Left colon (tissue), 2 donors: Measurements from ENCODE around the gene DMAC2. TPM values are rescaled to one million over a fixed set of nuclear protein-coding genes. Genes with fewer than 3 reads are reported as not detected.

Source experiments
- ATAC-seq: fragments of 200-7000 bp; cut with Tn5 transposase; one replicate; pipeline ENCODE4 v1.9.1; 2020; ENCODE audit warnings: mild to moderate bottlenecking, moderate library complexity
- DNase-seq, 2 donors: peaks; one replicate each; pipeline ENCODE4 v3.0.0-alpha.2; 2020
- intact Hi-C, 2 donors: fragments of 100-400 bp; cut with DNase I in 1 of 2; cut with micrococcal nuclease in 1 of 2; formaldehyde crosslinking; loops; one replicate each; pipeline versions ENCODE4 v1.11.2 to v1.14.0; 2022; cut with DNase I, micrococcal nuclease
- total RNA-seq, 2 donors: library from RNA; stranded (reverse); fragmentation: NEBNext Ultra II Directional; extraction: Animal tissue kit (Norgen Biotek cat#: 25700); gene quantifications; one replicate each; pipeline ENCODE4 v1.2.1, GENCODE V29; 2021
- donor health status: DM: no; HTN: no; CAD: no.
- donor health status: DM: yes; HTN: yes; CAD: no.

Gene DMAC2
- total RNA-seq, 2 donors from 2014 or later, result 43.6 to 48.9 TPM

DNA sequence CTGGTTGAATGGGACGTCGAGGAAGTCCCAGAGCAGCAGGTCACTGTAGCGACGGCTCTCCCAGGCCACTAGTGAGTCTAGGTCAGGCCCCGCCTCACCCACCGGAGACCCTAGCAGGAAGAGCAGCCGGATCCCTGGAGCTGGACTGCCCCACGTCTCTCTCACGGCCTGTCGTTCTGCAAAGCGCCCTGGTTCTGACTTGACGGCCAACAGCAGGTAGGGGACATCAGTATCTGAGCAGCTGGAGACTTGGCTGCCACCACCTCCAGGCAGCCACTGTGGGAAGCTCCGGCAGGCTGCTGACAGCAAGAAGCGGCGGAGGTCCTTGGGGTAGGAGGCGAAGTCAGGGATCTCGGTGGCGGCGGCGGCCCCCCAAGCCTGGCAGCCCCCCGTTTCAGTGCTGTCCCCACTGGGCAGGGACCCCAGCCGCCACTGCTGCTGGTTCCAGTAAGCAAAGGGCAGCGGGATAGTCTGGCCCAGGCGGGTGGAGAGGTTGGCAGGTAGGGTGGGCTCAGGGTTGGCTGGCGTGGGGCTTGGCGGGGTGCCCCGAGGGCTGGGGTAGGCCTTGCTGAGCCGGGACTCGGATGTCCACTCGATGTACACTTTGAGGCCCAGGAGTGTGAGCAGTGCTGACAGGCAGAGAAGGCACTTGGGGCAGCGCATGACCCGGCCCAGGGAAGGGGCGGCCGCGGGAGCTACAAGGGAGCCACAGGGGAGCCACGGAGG, 13.4 kb downstream of the DMAC2 start:
- intact Hi-C loops, result no loop called here
- DNase-seq, result peak in 1 of 2 donors; percentile 44
- ATAC-seq, result peak; percentile 19

DNA sequence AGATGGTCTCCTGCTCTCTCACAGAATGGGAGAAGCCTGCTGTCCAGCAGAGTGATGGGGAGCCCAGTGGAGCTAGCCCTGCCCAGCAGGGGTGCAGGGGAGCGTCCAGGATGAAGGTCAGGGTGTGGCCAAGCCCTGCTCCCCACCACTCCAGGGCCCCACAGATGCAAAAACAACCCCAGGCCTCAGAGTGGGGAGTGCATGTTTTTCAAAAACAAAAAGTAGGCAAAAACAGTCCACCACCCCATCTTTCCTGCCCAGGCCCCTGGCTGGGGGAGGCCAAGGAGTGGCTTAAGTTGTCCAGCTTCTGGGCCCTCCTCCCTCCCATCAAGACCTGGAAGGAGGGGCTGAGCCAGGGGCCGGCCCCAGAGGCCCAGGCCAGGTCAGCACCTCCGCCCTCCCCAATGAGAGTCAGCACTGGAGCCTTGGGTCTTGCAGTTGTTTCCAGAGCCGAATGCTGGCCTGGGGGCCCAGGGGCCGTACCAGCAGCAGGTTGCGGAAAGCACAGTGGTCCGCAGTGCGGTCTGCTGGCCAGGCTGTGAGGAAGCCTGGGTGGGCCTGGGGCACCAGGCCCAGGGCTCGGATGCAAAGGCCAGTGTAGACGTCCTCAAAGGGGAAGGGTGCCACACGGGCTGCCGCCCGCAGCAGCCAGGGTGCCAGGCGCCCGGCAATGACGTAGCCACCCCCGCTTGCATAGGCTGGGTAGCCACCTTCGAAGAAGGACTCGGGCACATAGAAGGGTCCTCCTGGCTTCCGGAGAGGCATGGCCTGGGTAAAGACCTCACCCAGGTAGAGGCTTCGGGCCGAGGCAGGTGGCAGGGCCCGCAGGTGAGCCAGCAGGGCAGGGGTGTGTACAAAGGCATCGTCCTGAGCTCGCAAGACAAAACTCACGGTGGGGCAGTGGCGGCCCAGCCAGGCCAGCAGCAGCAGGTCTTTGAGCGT, 14.3 kb downstream of the DMAC2 start:
- intact Hi-C loops, result no loop called here
- ATAC-seq (peak; percentile 1), DNase-seq (peak in 1 of 2 donors; percentile 49)

DNA sequence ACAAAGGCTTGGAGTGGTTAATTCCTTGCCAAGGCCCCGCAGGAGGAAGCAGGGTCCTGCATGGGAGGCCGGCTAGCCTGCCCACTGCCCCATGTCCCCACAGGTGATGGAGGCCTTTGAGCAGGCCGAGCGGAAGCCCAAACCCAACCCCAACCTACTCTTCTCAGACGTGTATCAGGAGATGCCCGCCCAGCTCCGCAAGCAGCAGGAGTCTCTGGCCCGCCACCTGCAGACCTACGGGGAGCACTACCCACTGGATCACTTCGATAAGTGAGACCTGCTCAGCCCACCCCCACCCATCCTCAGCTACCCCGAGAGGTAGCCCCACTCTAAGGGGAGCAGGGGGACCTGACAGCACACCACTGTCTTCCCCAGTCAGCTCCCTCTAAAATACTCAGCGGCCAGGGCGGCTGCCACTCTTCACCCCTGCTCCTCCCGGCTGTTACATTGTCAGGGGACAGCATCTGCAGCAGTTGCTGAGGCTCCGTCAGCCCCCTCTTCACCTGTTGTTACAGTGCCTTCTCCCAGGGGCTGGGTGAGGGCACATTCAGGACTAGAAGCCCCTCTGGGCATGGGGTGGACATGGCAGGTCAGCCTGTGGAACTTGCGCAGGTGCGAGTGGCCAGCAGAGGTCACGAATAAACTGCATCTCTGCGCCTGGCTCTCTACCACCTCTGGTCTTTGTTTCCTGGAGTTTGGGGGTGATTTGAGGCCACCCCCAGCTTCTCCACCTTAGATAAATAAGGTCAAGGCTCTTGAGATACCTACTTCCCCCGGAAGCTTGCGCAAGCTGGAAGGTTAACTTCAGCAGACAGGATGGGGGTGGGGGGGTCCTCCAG, 15.2 kb downstream of the DMAC2 start:
- intact Hi-C loops, result no loop called here
- no peak for ATAC-seq
- DNase-seq, result peak in 1 of 2 donors; percentile 49

DNA sequence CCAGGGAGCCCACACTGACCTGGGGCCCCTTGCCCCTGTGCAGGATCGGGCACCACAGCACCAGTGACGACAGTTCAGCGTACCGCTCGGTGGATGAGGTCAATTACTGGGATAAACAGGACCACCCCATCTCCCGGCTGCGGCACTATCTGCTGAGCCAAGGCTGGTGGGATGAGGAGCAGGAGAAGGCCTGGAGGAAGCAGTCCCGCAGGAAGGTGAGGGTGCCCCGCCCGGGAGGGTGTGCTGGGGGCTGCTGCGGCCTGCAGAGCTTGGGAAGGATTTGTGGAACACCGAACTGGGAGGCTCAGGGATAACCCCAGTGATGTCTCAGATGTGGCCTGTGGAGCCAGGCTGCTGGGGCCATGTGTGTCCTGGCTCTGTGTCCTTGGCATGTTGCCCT, 16.8 kb downstream of the DMAC2 start:
- no peak for DNase-seq
- no peak for ATAC-seq
- intact Hi-C loops, result no loop called here

DNA sequence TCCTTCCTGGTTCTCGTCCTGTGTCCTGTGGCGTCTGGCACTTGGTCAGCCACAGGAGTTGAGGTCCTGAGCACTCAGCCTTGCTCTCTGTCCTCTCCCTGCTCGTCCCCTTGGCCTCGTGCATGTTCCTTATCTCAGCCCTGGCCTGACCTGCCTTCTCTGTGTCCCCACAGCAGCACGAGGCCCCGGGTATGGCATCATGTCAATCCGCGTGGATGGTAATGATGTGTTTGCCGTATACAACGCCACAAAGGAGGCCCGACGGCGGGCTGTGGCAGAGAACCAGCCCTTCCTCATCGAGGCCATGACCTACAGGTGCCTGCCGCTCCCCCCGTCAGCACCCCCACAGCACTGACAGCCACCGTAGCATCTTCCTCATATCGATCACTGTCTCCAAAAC, 17.3 kb downstream of the DMAC2 start:
- intact Hi-C loops, result no loop called here
- DNase-seq (no peak), ATAC-seq (no peak)

DNA sequence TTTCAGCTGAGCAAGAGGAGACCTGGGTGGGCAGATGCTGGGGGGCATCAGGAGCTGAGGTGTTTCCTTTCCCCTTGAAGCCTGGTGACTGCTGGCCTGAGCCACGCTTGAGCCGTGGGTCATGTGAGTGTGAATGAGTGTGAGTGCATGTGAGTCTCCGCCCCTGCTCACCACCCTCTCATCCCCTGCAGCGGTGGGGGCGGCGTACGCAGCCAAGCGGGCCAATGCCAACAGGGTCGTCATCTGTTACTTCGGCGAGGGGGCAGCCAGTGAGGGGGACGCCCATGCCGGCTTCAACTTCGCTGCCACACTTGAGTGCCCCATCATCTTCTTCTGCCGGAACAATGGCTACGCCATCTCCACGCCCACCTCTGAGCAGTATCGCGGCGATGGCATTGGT, 17.7 kb downstream of the DMAC2 start:
- intact Hi-C loops, result no loop called here
- DNase-seq, result no peak
- ATAC-seq, result no peak

DNA sequence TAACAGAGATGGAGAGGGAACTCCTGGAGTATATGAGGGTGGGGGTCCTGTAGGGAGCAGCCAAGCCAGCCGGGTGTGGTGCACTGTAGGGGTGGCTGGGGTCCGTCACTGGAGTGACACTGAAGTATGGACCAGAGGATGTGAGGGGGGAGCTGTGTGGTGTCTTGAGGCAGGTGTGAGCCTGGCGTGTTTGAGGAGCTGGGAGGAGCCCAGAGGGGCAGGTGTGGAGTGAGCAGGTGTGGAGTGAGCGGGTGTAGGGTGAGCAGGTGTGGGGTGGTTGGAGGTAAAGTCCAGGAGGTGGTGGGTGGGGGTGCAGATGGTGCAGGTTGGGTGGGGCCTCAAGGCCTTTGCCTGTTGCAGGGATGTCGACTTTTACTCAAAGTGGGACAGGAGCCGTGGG, 18.4 kb downstream of the DMAC2 start:
- DNase-seq (peak; percentile 76 to 78), ATAC-seq (peak; percentile 70)
- intact Hi-C loops, result no loop called here

DNA sequence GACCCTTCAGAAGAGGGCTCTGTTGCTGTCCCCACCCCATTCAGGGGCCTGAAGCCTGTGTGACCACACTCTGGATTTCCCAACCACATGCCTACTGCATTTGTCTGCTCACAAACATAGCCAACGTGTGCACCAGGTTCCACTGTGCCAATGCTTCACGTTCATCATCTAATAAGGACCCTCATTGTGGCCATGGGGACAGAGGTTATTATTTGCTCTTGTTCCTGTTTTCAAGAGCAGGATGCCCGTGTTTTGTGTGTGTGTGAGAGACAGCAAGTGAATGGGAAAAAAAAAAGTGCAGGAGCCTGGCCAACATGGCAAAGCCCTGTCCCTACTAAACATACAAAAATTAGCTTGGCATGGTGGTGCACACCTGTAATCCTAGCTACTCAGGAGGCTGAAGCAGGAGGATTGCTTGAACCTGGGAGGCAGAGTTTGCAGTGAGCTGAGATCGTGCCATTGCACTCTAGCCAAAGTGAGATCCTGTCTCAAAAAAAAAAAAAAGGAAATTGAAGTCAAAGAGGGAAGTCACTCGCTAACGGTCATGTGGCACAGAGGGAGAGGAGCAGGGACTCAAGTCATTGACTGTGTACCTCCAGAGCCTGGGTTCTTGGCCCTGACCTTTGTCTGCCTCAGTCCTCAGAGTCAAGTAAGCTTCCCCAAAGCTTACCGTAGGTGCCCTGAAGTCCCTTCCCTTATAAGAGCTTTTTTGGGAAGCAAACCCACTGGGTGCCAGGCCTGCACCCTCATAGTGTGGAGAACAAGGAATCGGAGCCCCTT, 19.4 kb downstream of the DMAC2 start:
- no peak for DNase-seq
- intact Hi-C loops, result no loop called here
- no peak for ATAC-seq

DNA sequence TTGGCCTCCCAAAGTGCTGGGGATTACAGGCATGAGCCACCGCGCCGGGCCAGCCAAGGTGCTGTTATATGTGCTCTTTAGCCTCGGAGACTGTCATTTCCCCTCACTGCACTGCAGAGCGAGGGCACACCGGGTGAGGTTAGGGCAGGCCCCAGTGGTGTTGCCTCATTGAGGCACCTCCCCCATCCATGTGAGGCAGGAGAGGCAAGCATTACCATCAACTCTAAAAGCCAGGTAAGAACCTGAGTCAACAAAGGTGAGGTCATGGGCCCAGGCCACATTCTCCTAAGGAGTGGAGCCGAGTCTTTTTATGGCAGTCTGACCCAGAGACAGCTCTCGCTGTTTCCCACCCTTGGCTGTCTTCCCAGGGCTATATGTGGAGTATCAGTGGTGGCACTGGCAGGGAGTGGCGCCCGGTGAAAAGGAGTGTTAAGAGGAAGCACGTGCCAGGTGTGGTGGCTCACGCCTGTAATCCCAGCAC, 23.5 kb downstream of the DMAC2 start:
- peak; percentile 90 to 96 for DNase-seq
- intact Hi-C loops, result no loop called here
- ATAC-seq, result peak; percentile 91

DNA sequence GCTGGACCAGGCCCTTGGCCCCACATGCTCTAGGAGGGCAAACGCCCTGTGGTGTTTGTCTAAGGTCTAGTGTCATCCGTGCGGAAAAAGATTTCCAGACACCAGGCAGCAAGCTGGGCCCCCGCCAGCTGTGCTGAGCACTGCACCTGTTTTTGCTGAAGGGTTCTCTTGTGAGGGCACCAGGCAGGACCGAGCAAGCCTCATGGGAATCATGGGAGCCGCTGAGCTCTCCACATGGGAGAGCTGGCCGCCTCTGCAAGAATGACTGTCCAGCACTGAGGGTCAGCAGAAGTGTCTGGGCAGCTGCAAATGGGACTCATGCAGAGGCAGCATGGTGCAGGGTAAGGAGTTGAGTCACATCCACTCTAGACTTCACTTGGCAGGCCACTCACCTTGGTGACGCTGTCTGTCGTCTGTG, 24.5 kb downstream of the DMAC2 start:
- ATAC-seq, result peak; percentile 13
- peak in 1 of 2 donors; percentile 40 for DNase-seq
- intact Hi-C loops, result no loop called here

DNA sequence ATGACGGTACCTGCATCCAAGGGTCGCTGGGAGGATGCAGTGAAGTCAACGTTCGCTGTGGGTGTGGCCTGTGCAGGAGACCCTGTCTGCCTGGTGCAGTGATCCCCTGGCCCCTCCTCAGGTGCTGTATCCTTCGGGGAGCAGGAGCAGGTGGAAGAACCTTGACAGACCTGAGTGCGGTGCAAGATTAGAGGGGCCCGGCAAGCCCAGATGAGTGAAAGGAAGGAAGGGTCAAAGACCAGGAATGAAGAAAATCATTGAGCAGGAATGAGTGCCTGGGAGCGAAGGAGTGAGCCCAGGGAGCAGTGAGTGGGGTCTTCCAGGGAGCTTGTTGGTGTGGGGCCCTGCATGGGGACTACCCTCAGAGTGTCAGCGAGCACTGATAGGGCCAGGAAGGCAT, 25.3 kb downstream of the DMAC2 start:
- intact Hi-C loops, result no loop called here
- DNase-seq (no peak), ATAC-seq (no peak)

DNA sequence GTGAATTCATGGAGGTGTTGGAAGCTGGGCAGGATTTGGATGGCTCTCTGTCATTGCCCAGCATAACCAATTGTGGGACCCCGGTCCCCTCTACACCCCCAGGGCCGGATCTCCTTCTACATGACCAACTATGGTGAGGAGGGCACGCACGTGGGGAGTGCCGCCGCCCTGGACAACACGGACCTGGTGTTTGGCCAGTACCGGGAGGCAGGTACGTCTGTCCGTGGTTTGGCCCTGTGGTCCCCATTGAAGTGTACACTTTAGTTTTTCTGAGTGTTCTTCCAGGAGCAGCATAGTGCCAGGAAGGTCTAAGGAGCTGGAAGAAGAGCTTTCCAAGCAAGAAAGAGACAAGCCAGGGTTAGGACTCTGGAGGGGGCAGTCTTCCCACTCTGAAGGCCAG, 25.8 kb downstream of the DMAC2 start:
- intact Hi-C loops, result no loop called here
- ATAC-seq, result no peak

DNA sequence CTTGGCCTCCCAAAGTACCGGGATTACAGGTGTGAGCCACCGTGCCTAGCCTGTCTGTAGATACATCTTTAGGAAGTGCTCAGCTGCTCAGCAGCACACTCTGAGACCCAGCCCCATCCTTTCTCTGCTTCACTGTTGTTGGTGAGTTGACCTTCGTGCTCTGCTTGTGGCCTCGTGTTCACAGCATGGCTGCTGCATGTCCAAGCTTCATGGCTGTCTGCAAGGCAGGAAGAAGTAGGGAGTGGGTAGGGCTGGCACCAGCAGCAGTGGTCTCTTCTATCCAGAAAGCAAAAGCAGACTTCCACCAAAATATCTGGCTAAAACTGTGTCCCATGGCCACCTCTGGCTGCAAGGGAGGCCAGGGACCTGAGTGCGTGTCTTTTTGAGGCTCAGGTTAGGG, 26.8 kb downstream of the DMAC2 start:
- DNase-seq (no peak), ATAC-seq (no peak)
- intact Hi-C loops, result no loop called here

More for the DNA sequence above, 25.8 kb downstream of the DMAC2 start:
- no peak for DNase-seq

DNA sequence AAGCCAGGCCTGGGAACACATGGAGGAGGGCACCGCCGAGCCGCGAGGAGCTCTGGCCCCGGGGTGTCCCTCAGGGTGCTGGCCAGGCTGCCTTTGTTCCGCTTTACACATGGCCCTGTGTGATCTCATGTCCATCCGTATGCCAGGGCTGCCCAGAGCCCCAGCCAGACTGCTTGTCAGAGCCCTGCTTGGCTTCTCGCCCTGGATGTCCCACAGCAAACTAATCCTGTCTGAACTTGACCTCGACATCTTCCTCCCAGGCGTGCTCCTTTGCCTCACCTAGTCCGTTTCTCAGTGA, 27.8 kb downstream of the DMAC2 start:
- ATAC-seq (no peak), DNase-seq (no peak)
- intact Hi-C loops, result no loop called here

DNA sequence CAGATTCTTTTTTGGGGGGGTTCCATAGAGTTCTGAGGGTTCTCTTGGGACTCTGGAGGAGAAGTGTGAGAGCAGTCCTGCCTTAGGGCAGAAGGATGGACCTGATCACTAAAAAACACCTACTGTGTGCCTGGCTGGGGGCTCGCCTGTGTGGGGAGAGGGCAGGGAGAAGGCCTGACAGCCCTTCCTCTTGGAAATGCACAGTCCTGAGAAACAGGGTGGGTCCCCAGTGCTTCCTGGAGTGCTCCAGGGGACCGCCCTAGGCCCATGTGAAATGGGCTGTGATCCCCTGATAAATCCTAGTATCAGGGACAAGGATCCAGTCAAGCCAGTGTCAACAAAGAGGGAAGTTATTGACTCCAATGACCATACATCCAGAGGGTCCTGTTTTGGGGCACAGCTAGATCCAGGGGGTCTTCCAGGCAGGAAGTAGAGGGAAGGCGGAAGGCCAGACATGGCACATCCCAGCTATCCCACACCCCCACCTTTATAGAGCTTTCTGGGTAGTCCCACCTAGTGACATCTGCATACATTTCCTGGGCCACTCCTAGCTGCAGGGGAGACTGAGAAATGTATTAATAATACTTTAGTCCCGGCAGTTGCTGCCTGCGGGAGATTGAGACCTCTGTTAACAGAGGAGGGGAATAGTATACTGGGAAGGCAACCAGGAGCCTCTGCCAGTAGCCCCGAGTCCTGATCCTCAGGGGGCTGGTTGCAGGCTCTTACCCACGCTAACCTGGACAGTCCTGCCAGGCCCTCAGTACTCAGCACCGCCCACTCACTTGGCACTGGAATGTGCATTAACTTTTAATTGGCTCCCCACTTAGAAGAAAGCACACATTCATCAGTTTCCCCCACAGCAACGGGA, 28.4 kb downstream of the DMAC2 start:
- ATAC-seq, result no peak
- intact Hi-C loops, result no loop called here
- no peak for DNase-seq

DNA sequence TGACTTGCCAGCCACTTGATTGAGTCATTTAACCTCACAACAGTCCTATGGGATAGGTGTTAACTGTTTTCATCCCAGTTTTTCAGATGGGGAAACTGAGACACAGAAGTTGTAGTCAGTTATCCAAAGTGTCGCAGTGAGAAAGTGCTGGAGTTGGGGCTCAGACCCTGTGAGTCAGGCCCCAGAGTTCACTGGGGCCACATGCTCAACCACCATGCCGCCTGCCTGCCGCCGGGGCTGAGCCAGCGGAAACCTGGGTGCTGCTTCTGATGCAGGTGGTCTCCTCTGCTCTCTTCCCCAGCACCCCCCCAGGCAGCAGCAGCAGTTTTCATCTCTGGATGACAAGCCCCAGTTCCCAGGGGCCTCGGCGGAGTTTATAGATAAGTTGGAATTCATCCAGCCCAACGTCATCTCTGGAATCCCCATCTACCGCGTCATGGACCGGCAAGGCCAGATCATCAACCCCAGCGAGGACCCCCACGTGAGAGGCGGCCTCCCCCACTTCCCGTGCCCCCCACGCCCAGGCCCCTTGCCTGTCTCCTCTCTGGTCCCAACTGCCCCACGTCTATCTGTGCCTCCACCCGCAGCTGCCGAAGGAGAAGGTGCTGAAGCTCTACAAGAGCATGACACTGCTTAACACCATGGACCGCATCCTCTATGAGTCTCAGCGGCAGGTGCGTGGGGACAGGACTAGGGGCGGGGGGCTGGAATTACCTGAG, 29.2 kb downstream of the DMAC2 start:
- no peak for DNase-seq
- ATAC-seq, result no peak
- intact Hi-C loops, result no loop called here

DNA sequence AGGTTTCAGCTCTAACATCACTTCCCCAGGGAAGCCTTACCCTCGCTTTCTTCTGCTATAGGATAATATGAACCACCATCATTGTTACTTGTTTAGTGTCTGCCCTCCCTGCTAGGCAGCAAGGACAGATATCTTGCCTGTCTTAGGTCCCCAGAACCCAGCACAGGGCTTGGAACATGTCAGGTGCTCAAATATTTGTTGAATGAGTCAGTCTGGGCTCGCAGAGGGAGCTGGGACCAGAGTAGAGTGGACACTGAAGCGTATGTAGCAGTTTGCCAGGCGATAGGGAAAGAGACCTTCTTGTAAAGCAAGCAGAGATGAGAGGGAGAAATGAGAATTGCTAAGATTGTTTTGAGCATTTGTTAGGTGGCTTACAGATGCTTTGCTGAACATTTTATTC, 30.4 kb downstream of the DMAC2 start:
- DNase-seq (peak in 1 of 2 donors; percentile 28), ATAC-seq (peak; percentile 79)
- intact Hi-C loops, result no loop called here
